HG03442 (cell line): ENCODE results near the gene KCNK4.

ENCODE experiments used
- ATAC-seq: cut with Tn5 transposase; IDR thresholded peaks from one replicate; pipeline ENCODE4 v1.9.1; 2021; ENCODE audit warnings: mild to moderate bottlenecking, moderate library complexity; ENCODE audit not compliant: unreplicated experiment

The KCNK4 gene

GRCh38 chr11:64342869-64343745 is 52.0 kb downstream of the KCNK4 start:
- ATAC-seq, result no peak

DNA sequence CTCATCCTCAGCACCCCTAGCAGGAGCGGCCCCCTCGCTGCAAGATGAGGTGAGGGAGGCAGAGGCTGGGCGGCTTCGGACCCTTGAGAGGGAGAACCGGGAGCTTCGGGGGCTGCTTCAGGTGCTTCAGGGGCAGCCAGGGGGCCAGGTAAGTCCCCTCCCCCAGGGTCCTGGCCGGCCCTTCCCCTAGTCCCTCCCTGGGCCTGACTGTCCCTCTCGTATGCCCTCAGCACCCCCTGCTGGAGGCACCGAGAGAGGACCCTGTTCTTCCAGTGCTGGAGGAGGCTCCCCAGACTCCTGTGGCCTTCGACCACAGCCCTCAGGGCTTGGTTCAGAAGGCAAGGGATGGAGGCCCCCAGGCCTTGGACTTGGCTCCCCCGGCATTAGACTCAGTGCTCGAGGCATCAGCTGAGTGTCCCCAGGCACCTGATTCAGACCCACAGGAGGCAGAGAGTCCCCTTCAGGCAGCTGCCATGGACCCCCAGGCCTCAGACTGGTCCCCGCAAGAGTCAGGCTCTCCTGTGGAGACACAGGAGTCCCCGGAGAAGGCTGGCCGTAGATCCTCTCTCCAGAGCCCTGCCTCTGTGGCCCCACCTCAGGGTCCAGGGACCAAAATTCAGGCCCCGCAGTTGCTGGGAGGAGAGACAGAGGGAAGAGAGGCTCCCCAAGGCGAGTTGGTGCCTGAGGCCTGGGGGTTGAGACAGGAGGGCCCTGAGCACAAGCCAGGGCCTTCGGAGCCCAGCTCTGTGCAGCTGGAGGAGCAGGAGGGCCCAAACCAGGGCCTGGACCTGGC is 52.9 kb downstream of the KCNK4 start:
- no peak for ATAC-seq

- ATAC-seq, result no peak
Measured at GRCh38 chr11:64344787-64345186, 53.7 kb downstream of the KCNK4 start.

DNA sequence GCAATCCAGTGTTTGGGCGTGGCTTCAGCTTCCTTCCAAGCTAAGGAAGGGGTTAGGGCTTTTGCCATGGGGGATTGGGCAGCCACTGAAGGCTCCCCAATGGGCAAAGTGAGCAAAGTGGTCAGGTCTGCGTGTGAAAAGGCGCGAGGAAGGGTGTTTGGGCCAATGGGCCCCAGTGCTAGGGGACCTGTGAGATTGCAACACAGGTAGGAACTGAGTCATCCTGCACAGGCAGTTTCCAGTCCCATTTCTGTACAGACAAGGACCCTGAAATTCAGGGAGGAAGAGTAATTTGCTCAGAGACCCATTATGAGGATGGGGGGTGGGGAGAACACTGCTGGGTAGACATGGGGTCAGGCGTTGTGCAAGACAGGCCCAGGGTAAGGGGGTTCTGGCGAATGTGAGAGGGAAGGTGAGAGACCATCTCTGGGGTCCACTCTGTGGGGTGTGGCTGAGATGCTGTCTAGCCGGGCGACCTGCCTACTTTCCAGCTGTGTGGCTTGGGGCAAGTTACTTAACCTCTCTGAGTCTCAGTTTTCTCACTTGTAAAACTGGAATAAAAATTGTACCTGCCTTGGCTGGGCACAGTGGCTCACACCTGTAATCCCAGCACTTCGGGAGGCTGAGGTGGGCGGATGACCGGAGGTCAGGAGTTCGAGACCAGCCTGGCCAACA is 56.2 kb downstream of the KCNK4 start:
- no peak for ATAC-seq

DNA sequence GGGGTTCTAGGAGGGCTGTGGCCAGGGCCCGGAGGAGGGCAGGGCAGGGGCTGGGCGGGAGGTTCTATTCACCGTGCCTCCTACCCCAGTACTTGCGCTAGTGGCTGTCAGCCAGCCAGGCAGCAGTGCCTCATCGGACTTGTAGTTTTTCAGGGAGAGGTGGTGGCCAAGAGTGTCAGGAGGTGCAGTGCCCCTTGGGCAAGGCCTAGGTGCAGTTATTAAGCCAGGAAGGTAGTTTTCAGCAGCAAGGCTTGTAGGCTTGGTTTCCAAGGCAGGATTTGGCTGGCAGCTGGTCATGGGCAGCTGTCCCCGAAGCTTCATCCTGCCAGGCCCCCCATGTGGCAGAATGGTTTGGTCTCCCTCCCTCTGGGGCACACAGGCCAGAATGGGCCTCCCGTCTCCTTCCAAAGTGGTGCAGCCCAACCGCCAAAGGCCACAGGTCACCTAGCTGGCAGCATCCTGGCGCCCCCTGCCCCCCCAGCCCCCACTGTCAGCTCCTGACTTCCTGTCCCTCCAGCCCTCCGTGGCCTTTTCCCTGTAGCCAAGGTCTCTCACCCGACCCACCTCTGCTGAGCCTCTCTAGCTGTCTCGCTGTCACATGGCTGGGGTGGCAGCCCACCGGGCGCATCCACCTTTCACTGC is 57.4 kb downstream of the KCNK4 start:
- no peak for ATAC-seq

DNA sequence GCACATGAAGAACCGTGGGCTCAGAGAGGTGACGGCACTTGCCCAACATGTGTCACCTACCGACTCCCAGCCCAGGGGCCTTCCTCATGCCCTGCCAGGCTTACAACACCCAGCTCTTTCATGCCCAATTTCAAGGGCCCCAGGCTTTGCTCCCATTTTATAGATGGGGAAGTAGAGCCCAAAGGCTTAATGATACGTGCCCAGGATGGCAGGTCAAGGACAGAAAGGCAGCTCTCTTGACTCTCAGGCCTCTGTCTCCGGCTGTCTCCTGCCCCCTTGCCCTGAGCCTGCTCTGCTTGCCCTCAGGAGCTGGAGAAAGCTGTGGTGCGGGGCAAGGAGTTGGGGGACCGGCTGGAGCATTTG is 57.9 kb downstream of the KCNK4 start:
- no peak for ATAC-seq

GRCh38 chr11:64349404-64349803 is 58.3 kb downstream of the KCNK4 start:
- no peak for ATAC-seq
